NCI-H1048 (cell line): ENCODE measurements around the gene GLIS1.
"Not testable (repeated sequence)": the region's sequence is repeated elsewhere in the genome, so short reads cannot be mapped to it uniquely, and the experiment has no call there.

ENCODE experiments used
- DNase-seq: peaks from one replicate; lab custom pipeline; 2025; lab: John Stamatoyannopoulos, UW

The GLIS1 gene

GRCh38 chr1:53654216-53655210 is 84.5 kb downstream of the GLIS1 start:
- no peak for DNase-seq

GRCh38 chr1:53653631-53654030 is 85.3 kb downstream of the GLIS1 start:
- DNase-seq = no peak

- DNase-seq = no peak
These were observed 85.8 kb downstream of the GLIS1 start for GRCh38 chr1:53653200-53653575.

- no peak for DNase-seq
These were observed 86.3 kb downstream of the GLIS1 start for GRCh38 chr1:53652441-53653199.

GRCh38 chr1:53651356-53651755 is 87.6 kb downstream of the GLIS1 start:
- DNase-seq = no peak

- DNase-seq = no peak
These were observed 90.4 kb downstream of the GLIS1 start for GRCh38 chr1:53648516-53648915.

- DNase-seq = not testable (repeated sequence)
These were observed 91.0 kb downstream of the GLIS1 start for GRCh38 chr1:53647915-53648314.

- no peak for DNase-seq
These were observed 92.2 kb downstream of the GLIS1 start for GRCh38 chr1:53646732-53647131.

GRCh38 chr1:53645690-53646078 is 93.3 kb downstream of the GLIS1 start:
- DNase-seq = no peak

- DNase-seq = no peak
These were observed 93.9 kb downstream of the GLIS1 start for GRCh38 chr1:53644909-53645689.

- DNase-seq = no peak
These were observed 94.5 kb downstream of the GLIS1 start for GRCh38 chr1:53644496-53644895.

- DNase-seq = no peak
These were observed 95.0 kb downstream of the GLIS1 start for GRCh38 chr1:53643881-53644390.

GRCh38 chr1:53643041-53643880 is 95.7 kb downstream of the GLIS1 start:
- no peak for DNase-seq

GRCh38 chr1:53642607-53643006 is 96.4 kb downstream of the GLIS1 start:
- no peak for DNase-seq

GRCh38 chr1:53642215-53642555 is 96.8 kb downstream of the GLIS1 start:
- DNase-seq = no peak

- DNase-seq = no peak
These were observed 97.3 kb downstream of the GLIS1 start for GRCh38 chr1:53641481-53642214.

- no peak for DNase-seq
These were observed 98.3 kb downstream of the GLIS1 start for GRCh38 chr1:53640701-53641075.

GRCh38 chr1:53639996-53640700 is 98.8 kb downstream of the GLIS1 start:
- DNase-seq = no peak

- no peak for DNase-seq
These were observed 99.7 kb downstream of the GLIS1 start for GRCh38 chr1:53639251-53639763.
